IPS-11a (cell line): ENCODE data around the gene LMNA.
"Not testable (repeated sequence)": the region's sequence is repeated elsewhere in the genome, so short reads cannot be mapped to it uniquely, and the experiment has no call there.

Experiments used
- H3K4me3 ChIP-seq: one replicate; pipeline ENCODE4 v1.5.1; 2013; ENCODE audit warnings: low read depth, low read length, control low read depth

Gene LMNA

DNA sequence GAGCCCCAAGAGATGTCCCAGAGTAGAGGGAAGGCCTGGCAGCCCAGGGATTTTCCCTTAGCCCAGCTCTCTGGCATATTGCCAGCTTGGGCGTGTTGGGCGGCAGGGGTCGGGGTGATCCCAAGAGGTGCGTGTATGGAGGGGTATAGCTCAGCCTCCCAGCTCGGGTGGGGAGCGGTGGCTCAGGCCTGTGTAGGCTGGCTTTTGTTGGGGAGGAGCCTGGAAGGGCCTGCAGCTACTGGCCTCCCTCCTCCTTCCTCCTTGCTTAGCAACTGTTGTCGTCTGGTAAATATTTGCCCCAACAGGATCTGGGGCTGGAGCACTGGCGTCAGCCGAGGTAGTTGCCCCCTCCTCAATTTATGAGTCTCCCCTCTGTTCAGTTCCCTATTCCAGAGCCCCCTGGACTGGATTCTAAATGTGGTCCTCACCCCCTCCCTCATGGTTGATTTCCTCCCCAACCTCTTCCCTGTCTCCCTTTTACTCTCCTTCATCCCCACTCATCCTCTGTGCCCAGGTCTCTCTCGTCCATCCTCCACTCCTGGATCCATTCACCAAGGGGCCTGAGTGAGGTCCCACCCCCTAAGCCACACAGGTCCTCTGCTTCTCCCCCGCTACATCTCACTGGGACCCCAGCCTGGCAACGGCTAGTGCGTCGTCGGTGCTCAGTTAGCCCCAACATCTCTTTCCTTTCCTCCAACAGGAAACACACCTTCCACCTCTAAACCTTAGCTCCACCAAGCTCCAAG is 10.3 kb upstream of the LMNA start:
- no peak overlapping the region for H3K4me3 ChIP-seq

DNA sequence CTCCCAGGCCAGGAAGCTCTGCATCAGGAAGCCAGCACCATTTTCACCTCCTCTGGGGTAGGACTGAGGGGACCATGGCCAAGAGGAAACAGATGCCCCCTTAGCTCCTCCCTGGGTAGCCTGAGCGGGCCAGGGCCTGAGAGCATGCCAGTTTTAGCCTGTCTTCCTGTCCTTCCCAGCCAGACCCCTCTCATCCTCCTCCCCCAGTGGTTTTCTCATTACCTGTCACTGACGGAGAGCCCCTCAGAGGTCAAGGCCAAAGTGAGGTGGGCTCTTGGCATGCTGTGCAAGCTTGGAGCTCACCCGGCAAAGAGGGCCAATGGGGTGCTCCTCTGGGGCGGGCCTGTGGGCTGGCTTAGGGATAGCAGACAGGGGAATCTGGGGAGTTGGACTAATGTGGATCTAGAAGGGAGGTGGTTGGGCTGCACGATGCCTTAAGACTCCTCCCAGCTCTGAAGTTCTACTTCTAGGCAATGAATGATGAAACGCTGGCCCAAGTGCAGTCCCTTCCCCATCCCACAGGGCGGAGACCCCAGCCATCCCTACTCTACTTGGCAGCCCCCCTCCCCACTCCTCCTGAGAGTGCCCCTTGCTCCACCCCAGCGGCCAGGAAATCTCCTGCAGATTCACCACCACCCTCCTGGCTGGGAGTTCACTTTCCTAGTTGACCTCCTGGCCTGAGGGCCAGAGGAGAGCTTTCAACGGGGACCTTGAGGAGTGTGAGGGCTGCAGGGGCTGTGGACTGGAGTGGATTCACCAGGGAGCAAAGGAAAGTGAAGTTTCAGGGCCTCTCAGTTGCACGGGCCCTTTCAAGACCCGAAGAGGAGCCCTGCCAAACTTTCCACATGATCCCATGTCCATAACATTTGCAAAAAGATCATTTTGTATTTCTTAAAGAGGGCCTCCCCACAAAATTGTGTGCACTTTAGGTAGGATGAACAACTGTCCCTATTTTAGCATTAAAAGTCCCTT is 9.4 kb upstream of the LMNA start:
- H3K4me3 ChIP-seq: no peak overlapping the region

DNA sequence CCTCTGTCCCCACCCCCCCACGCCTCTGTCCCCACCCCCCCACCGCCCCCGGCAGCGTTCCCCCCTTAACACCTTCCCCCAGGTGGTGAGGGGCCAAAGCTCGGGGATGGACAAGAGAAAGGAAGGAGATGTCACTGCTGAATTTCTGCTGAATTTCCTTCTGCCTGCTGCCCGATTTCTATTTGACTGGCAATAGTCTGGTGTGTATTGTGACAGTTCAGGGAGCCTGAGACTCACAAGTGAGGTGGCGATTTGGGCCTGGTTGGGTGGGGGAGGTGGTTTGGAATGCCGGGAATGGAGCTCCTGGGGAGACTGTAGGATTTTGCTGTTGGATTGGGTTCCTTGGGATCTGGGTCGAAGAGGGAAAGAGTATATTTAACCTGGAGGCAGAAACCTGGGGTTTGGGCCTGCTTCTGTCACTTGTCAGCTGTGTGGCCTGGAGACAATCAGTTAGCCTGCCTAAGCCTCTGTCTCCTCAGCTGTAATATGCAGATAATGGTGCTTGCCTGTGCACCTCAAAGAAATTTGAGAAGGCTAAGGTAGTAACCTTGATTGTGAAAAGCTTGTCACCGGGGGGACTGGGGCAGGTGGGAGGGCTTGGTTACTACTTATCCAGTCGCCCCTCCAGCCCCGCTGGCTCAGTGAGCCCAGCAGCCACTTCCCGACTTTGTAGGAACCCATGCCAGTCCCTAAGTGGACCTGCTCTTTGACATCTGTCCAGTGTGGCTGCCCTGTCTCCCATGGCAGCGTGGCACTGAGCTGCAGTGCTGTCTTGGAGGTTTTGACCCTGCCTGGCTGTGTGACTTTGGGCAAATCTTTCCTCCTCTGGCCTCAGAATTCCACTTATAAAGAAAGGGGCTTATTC is 7.7 kb upstream of the LMNA start:
- peak overlapping the region; percentile 53 for H3K4me3 ChIP-seq

GRCh38 chr1:156108057-156108456 is 6.5 kb upstream of the LMNA start:
- no peak overlapping the region for H3K4me3 ChIP-seq

DNA sequence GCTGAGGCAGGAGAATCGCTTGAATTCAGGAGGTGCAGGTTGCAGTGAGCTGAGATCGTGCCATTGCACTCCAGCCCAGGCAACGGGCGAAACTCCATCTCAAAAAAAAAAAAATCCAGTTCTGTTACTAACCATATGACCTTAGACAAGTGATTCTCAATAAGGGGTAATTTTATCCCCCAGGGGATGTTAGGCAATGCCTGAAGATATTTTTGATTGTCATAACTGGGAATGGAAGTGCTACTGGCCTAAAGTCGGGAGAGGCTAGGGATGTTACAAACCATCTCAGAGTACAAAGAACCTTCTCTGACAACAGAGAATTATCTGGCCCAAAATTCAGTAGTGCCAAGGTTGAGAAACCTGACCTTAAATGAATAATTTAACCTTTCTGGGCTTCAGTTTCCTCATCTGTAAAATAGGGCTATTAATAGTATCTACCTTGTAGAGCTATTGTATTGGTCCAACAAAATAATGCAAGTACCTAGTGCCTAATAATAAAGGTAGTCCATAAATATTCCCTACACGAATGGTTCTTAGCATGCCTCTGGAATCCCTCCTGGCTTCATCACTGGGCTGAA is 5.8 kb upstream of the LMNA start:
- H3K4me3 ChIP-seq: no peak overlapping the region

DNA sequence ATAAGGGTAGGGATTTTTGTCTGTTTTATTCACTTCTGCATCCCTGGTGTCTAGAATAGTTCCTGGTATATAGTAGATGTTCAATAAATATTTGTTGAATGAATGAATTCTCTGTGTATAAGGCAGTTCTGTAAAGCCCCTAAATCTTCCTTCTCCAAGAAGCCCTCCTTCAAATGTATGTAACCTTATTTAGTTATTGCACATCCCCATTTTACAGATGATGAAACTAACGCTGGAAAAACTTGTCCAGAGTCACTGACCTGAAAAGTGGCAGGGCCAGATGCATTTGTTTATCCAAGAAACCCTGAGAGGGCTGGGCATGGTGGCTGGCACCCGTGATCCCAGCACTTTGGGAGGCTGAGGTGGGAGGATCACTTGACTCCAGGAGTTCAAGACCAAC is 4.3 kb upstream of the LMNA start:
- no peak overlapping the region for H3K4me3 ChIP-seq

DNA sequence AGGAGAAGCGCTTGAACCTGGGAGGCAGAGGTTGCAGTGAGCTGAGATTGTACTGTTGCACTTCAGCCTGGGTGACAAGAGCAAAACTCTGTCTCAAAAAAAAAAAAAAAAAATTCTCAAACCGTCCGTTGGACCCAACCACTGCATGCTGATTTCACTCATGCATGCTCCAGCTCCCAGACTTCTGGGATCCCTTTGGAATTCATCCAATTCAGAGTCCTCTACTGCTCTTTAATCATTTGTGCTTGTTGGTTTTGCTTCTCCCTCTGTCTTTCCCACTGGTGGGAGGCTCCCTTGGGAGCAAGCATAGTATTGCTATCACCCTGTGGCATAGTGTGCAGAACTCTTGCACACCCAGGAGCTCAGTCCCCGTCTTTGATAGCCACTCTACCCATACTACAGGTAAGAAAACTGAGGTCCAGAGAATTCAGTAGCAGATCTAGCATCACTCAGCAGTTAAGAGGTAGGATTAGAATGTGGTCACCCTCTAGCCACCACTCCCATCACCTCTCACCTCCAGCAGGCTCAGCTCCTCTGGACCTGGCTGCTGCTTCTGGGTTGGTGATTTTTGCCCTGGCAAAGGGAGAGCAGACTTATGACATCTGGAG is 3.1 kb upstream of the LMNA start:
- no peak overlapping the region for H3K4me3 ChIP-seq

DNA sequence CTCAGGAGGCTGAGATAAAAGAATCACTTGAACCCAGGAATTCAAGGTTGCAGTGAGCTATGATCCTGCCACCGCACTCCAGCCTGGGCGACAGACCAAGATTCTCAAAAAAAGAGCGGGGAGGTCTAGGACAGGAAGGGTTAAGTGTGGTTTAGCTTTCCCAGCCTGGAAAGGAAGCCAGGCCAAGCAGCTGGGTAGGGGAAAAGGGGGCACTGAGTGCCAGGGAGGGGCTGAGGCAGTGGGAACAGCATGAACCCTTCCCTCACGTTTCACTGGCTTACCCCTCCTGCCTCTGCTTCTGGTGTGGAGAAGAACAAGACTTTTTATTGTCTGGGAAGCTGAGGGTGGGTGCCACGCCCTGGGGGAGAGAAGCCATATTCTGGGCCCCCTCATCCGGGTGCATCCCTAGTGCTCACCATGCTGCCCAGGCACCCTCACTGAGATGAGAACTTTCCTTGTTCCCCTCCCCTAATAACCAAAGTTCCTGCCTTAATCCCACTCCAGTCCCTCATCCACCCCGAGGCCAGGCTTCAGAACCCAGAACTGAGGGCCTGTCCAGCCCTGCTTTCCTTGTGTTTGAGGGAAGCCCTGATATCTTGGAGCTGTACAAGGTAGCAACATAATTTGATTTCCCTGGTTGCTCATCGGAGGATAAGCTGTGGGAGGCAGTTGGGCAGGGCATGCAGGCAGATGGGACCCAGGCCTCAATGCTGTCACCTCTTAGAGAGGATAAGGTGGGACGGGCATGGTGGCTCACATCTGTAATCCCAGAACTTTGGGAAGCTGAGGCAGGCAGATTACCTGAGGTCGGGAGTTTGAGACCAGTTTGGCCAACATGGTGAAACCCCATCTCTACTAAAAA is 2.0 kb upstream of the LMNA start:
- no peak overlapping the region for H3K4me3 ChIP-seq

GRCh38 chr1:156113282-156113950 is 1.1 kb upstream of the LMNA start:
- no peak overlapping the region for H3K4me3 ChIP-seq

DNA sequence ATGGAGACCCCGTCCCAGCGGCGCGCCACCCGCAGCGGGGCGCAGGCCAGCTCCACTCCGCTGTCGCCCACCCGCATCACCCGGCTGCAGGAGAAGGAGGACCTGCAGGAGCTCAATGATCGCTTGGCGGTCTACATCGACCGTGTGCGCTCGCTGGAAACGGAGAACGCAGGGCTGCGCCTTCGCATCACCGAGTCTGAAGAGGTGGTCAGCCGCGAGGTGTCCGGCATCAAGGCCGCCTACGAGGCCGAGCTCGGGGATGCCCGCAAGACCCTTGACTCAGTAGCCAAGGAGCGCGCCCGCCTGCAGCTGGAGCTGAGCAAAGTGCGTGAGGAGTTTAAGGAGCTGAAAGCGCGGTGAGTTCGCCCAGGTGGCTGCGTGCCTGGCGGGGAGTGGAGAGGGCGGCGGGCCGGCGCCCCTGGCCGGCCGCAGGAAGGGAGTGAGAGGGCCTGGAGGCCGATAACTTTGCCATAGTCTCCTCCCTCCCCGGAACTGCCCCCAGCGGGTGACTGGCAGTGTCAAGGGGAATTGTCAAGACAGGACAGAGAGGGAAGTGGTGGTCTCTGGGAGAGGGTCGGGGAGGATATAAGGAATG is 505 bp downstream of the LMNA start:
- peak overlapping the region; percentile 70 for H3K4me3 ChIP-seq

DNA sequence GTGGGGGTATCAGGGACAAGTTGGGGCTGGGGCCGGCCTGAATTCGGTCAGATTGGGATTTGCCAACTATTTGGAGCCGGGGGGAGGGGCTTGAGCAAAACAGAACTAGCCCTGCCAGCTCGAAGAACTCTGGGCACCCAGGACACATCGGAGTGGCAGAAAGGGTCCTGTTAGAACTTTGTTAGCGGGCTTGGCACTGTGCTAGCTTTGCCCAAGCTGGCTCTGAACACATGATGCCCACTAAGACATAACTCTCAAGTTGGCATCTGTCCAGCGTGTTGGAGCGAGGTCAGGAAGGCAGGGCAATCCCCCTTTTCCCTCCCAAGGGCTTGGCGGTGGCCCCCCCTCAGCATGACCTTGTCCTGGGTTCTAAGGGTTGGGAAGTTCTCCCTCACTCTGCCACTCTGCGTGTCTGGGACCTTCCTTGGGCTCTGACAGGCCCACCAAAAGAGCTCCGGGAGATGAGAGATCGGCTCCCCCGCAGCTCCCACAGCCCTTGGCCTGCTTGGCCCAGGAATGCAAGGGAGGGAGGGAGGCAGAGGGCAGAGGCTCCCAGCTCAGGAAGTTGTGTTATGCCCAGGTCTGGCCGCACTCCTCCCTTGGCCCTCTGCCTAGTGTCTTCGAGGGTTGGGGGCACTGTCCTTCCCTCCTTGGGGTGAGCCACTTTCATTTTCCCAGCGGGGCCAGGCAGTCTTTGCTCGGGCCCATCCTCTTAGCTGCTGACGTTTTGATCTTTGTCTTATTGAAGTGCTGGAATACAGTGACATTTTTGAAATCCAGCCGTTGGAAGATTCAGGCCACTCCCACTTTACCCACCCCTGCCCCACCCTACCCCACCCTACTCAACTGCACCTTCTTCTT is 1.2 kb downstream of the LMNA start:
- peak overlapping the region; percentile 70 for H3K4me3 ChIP-seq

- not testable (repeated sequence) for H3K4me3 ChIP-seq
Observed at GRCh38 chr1:156116731-156117130, 2.2 kb downstream of the LMNA start.

DNA sequence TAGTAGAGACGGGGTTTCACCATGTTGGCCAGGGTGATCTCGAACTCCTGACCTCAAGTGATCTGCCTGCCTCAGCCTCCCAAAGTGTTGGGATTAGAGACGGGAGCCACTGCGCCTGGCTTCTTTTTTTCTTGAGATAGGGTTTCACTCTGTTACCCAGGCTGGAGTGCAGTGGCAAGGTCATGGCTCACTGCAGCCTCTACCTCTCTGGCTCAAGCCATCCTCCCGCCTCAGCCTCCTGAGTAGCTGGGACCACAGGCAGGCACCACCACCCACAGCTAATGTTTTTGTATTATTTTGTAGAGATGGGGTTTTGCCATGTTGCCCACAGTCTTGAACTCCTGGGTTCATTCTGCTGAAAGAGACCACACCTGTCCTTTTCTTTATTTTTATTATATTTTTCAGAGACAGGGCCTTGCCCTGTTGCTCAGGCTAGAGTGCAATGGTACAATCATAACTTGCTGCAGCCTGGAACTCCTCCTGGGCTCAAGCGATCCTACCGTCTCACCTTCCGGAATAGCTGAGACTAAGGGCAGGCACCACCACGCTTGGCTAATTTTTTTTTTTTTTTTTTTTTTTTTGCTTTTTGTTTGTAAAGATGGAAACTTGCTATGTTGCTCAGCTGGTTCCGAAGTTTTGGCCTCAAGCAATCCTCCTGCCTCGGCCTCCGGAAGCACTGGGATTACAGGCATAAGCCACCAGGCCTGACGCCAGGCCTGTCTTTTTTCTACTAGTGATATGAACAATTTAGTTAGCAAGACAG is 3.1 kb downstream of the LMNA start:
- H3K4me3 ChIP-seq: no peak overlapping the region

- H3K4me3 ChIP-seq: no peak overlapping the region
Observed at GRCh38 chr1:156118177-156118868, 3.8 kb downstream of the LMNA start.

- no peak overlapping the region for H3K4me3 ChIP-seq
Observed at GRCh38 chr1:156119503-156120209, 5.1 kb downstream of the LMNA start.

DNA sequence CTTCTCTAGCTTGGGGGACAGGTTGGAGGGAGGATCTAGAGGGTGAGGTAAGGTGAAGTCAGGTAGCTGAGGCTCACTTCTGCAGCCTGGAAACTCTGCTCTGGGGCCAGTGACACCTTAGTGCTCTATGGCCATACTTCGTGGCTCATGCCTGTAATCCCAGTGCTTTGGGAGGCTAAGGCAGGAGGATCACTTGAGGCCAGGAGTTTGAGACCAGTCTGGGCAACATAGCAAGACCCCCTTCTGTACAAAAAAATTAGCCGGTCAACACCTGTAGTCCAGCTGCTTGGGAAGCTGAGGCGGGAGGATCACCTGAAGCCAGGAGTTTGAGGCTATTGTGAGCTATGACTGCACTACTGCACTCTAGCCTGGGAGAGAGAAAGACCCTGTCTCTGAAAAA is 5.8 kb downstream of the LMNA start:
- no peak overlapping the region for H3K4me3 ChIP-seq
